Thyroid gland (tissue), 4 donors: ENCODE data around the gene PRKCZ.

Experiments used
- CTCF ChIP-seq, 6 experiments: fragments of 200-600 bp in 3 of 6; fragments of 450-650 bp in 3 of 6; sonication (generic) in 3 of 6; IDR thresholded peaks; one replicate each; pipeline ENCODE4 v1.5.1; 2016 to 2019; ENCODE audit warnings: antibody characterized with exemption in 6 of 6, mild to moderate bottlenecking in 2 of 6, inconsistent platforms in 1 of 6, moderate library complexity in 1 of 6
- POLR2A ChIP-seq, 2 donors: fragments of 450-650 bp; IDR thresholded peaks; one replicate each; pipeline ENCODE4 v1.6.1; 2017; ENCODE audit warnings: antibody characterized with exemption in 2 of 2, mild to moderate bottlenecking in 2 of 2, moderate library complexity in 1 of 2

GRCh38 chr1:2074396-2074795 is 24.2 kb downstream of the PRKCZ start:
- TF ChIP-seq POLR2A (IDR thresholded peaks at IDR 0.05), result no peak
- no peak for TF ChIP-seq CTCF (IDR thresholded peaks at IDR 0.05)
